Smooth muscle cell (in vitro differentiated cells): Measurements from ENCODE around the gene PLPP7. TPM values are rescaled to one million over a fixed set of nuclear protein-coding genes. Genes with fewer than 3 reads are reported as not detected.

Source experiments
- DNase-seq: peaks from one replicate; lab custom pipeline; 2025; ENCODE audit not compliant: unreplicated experiment; lab: John Stamatoyannopoulos, UW
- H2AFZ ChIP-seq: fragments of 200-600 bp; sonication (generic); 2 replicates; pipeline ENCODE4 v1.6.0; 2016; ENCODE audit warnings: antibody characterized with exemption, low read depth, mild to moderate bottlenecking
- H3F3A ChIP-seq: fragments of 200-600 bp; sonication (generic); 2 replicates; pipeline ENCODE4 v1.6.0; 2017; ENCODE audit warnings: antibody characterized with exemption, low read depth
- H3K27ac ChIP-seq: fragments of 200-600 bp; sonication (generic); 2 replicates; pipeline ENCODE4 v1.5.1; 2016; ENCODE audit warnings: low read depth, mild to moderate bottlenecking
- H3K27me3 ChIP-seq: fragments of 200-600 bp; sonication (generic); 2 replicates; pipeline ENCODE4 v1.6.1; 2016; ENCODE audit warnings: low read depth, mild to moderate bottlenecking
- H3K36me3 ChIP-seq: fragments of 200-600 bp; sonication (generic); 2 replicates; pipeline ENCODE4 v1.5.1; 2016; ENCODE audit warnings: low read depth
- H3K4me1 ChIP-seq: fragments of 200-600 bp; sonication (generic); 2 replicates; pipeline ENCODE4 v1.5.1; 2016; ENCODE audit warnings: low read depth
- H3K4me2 ChIP-seq: fragments of 200-600 bp; sonication (generic); 2 replicates; pipeline ENCODE4 v1.6.0; 2016; ENCODE audit warnings: mild to moderate bottlenecking
- H3K4me3 ChIP-seq: fragments of 200-600 bp; sonication (generic); 2 replicates; pipeline ENCODE4 v1.5.1; 2016; ENCODE audit warnings: mild to moderate bottlenecking
- H3K79me2 ChIP-seq: fragments of 200-600 bp; sonication (generic); 2 replicates; pipeline ENCODE4 v1.6.0; 2016; ENCODE audit warnings: low read depth, mild to moderate bottlenecking
- H3K9ac ChIP-seq: fragments of 200-600 bp; sonication (generic); 2 replicates; pipeline ENCODE4 v1.6.0; 2016; ENCODE audit warnings: low read depth
- H3K9me3 ChIP-seq: fragments of 200-600 bp; sonication (generic); replicated peaks from 2 replicates; pipeline ENCODE4 v1.5.1; 2016; ENCODE audit warnings: low read depth
- H4K20me1 ChIP-seq: fragments of 200-600 bp; sonication (generic); 2 replicates; pipeline ENCODE4 v1.6.0; 2016; ENCODE audit warnings: low read depth
- CTCF ChIP-seq: fragments of 200-600 bp; sonication (generic); IDR thresholded peaks from 2 replicates; pipeline ENCODE4 v1.5.1; 2017; ENCODE audit warnings: borderline replicate concordance, mild to moderate bottlenecking, antibody characterized with exemption; ENCODE audit not compliant: insufficient read depth, poor library complexity, severe bottlenecking
- WGBS: methylation state at CpG from one replicate; pipeline ENCODE4 v1.1.7; 2016; ENCODE audit warnings: low lambda C conversion rate; 5-methylcytosine and 5-hydroxymethylcytosine counted together
- polyA plus RNA-seq: library from polyadenylated mRNA; unstranded; fragments of >200 nt; fragmentation: Nextera tagmentation; extraction: Ambion mirVana; gene quantifications from 2 replicates; pipeline ENCODE4 v1.2.1, GENCODE V29; 2016
- total RNA-seq: library from RNA; depleted of rRNA; stranded (reverse); fragments of >200 nt; gene quantifications from 2 replicates; pipeline ENCODE4 v1.2.3, GENCODE V29; 2014

The PLPP7 gene
- total and polyA plus RNA-seq, 2 experiments from 2014 or later, result 3.3 to 4.2 TPM

DNA sequence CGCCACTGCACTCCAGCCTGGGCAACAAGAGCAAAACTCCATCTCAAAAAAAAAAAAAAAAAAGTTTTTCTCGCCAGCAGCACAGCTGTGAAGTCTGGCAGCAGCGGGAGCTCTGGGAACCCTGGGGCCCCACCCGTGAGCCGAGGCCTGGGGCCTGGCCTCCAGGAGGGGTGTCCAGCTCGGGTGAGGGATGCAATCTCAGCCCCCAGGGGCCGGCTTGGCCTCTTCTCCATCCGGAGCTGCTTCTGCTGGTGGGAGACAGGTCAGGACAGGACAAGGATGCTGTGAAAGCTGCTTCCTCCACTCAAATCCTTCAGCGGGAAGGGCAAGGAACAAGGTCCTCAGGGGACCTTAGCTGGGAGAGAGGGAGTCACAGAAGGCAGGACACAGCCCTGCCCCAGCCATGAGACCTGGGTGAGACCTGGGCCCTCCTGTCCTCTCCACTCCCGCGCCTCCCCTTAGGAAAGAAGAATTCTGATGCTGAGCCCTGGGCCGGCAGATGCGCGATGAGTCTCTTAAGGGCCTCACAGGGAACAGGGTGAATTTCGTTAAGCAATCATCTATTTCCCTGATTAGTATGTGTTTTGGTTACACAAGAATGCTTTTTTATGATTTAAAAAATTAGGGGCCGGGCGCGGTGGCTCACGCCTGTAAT, 30.6 kb downstream of the PLPP7 start:
- WGBS, result 87% methylated on average over 19 of the region's 19 CpGs
- Histone ChIP-seq H2AFZ (no peak overlapping the region), H3K4me1 (no peaks in the 10 kb centered on the region), H3K4me3 (no peak overlapping the region), H3K27ac (no peak overlapping the region), H3K36me3 (no peaks in the 10 kb centered on the region), H3K4me2 (no peak overlapping the region), H3F3A (no peaks in the 10 kb centered on the region), H3K27me3 (no peaks in the 10 kb centered on the region), H3K9me3 (no peaks in the 10 kb centered on the region), H3K9ac (no peak overlapping the region), H3K79me2 (no peaks in the 10 kb centered on the region), H4K20me1 (no peaks in the 10 kb centered on the region)
- DNase-seq, result no peak
- no peak for TF ChIP-seq CTCF

DNA sequence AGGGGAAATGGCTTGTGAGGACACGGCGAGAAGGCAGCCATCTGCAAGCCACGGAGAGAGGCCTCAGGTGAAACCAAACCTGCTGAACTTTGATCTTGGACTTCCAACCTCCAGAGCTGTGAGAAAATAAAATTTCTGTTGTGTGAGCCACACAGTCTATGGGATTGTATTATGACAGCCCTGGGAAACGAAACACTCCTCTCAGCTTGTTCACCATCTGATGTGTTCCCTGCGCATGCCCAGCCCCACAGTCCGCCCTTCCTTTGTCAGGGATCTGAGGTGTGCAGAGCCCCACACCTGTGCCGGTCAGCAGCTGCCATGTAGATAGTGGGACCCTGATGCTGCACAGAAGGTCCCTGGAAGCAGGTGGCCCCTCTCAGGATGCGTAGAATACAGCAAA, 34.1 kb downstream of the PLPP7 start:
- Histone ChIP-seq H3K4me1 (no peaks in the 10 kb centered on the region), H3K27me3 (no peaks in the 10 kb centered on the region), H3K36me3 (no peaks in the 10 kb centered on the region), H4K20me1 (no peaks in the 10 kb centered on the region), H3K4me2 (no peak overlapping the region), H3K4me3 (no peak overlapping the region), H3F3A (peaks cover 4% of the 10 kb centered on the region), H2AFZ (no peak overlapping the region), H3K79me2 (no peaks in the 10 kb centered on the region), H3K9me3 (no peaks in the 10 kb centered on the region), H3K27ac (no peak overlapping the region), H3K9ac (no peak overlapping the region)
- WGBS, result 87% methylated on average over 8 of the region's 8 CpGs
- DNase-seq, result no peak
- TF ChIP-seq CTCF, result no peak

DNA sequence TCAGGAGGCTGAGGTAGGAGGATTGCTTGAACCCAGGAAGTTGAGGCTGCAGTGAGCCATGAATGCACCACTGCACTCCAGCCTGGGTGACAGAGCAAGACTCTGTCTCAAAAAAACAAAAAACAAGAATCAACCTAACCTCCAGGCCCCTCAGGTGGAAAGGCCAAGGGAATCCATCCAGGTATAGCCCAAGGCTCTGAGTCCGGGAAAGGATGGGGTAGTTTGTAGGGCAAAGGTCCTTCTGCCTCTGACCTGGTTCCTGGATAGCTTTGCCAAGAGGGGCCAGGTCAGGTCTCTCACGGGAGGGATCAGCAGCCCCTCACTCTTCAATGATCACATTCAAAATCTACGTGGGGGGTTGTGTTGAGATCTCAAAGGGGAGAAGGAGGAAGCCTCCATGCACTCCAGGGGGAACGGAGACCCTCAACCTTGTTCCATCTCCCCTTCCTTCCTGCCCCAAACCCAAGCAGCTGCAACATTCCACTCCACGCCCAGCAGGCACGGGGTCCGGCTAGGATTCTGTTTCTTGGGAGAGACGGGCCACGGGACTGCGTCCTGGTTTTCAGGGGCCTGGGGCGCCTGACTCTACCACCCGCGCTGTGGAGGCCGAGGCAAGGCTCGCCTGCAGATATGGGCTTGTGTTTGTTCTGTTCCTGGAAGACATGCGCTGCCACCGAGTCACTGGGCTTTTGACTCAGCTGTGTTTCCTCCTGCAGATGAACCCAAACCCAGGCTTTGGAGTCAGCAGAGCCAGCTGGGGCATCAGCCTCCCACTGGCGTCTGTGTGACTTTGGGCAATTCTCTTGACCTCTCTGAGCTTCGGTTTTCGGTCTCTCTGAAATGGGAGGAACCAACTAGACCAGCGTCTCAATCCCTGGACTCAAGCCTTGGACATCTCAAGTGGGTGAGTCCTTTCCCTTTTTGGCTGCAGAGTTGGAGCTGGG, 35.5 kb downstream of the PLPP7 start:
- DNase-seq, result no peak
- Histone ChIP-seq H3K4me1 (no peaks in the 10 kb centered on the region), H4K20me1 (no peaks in the 10 kb centered on the region), H3K9ac (no peak overlapping the region), H3K4me3 (no peak overlapping the region), H2AFZ (no peak overlapping the region), H3K79me2 (no peaks in the 10 kb centered on the region), H3K27ac (no peak overlapping the region), H3K27me3 (no peaks in the 10 kb centered on the region), H3K4me2 (no peak overlapping the region), H3F3A (peaks cover 4% of the 10 kb centered on the region), H3K9me3 (no peaks in the 10 kb centered on the region), H3K36me3 (no peaks in the 10 kb centered on the region)
- no peak for TF ChIP-seq CTCF
- WGBS, result 94% methylated on average over 21 of the region's 21 CpGs
